ENCODE results near the gene HMCN2.

HMCN2 gene

GRCh38 chr9:130290291-130291181 is 25.0 kb downstream of the HMCN2 start:
- DNase-seq (ENCODE audit: low read depth in 2 of 2) = no peak

- DNase-seq (ENCODE audit: low read depth in 2 of 2) = no peak
These were observed 25.9 kb downstream of the HMCN2 start for GRCh38 chr9:130291474-130291873.

- DNase-seq (ENCODE audit: low read depth in 2 of 2) = no peak
These were observed 26.5 kb downstream of the HMCN2 start for GRCh38 chr9:130292106-130292505.

- no peak for DNase-seq (ENCODE audit: low read depth in 2 of 2)
These were observed 29.1 kb downstream of the HMCN2 start for GRCh38 chr9:130294664-130295063.

GRCh38 chr9:130295431-130295830 is 29.9 kb downstream of the HMCN2 start:
- no peak for DNase-seq (ENCODE audit: low read depth in 2 of 2)

- DNase-seq (ENCODE audit: low read depth in 2 of 2) = no peak
These were observed 30.6 kb downstream of the HMCN2 start for GRCh38 chr9:130295945-130296782.

GRCh38 chr9:130296783-130297055 is 31.2 kb downstream of the HMCN2 start:
- no peak for DNase-seq (ENCODE audit: low read depth in 2 of 2)

- no peak for DNase-seq (ENCODE audit: low read depth in 2 of 2)
These were observed 31.8 kb downstream of the HMCN2 start for GRCh38 chr9:130297371-130297770.

GRCh38 chr9:130298662-130299279 is 33.2 kb downstream of the HMCN2 start:
- DNase-seq (ENCODE audit: low read depth in 2 of 2) = no peak

- no peak for DNase-seq (ENCODE audit: low read depth in 2 of 2)
These were observed 34.4 kb downstream of the HMCN2 start for GRCh38 chr9:130299785-130300615.

GRCh38 chr9:130300739-130301138 is 35.2 kb downstream of the HMCN2 start:
- no peak for DNase-seq (ENCODE audit: low read depth in 2 of 2)

GRCh38 chr9:130301483-130302286 is 36.1 kb downstream of the HMCN2 start:
- no peak for DNase-seq (ENCODE audit: low read depth in 2 of 2)

GRCh38 chr9:130302785-130303612 is 37.4 kb downstream of the HMCN2 start:
- DNase-seq (ENCODE audit: low read depth in 2 of 2) = no peak

GRCh38 chr9:130303613-130304055 is 38.1 kb downstream of the HMCN2 start:
- DNase-seq (ENCODE audit: low read depth in 2 of 2) = no peak

- no peak for DNase-seq (ENCODE audit: low read depth in 2 of 2)
These were observed 38.6 kb downstream of the HMCN2 start for GRCh38 chr9:130304116-130304515.

- DNase-seq (ENCODE audit: low read depth in 2 of 2) = no peak
These were observed 39.1 kb downstream of the HMCN2 start for GRCh38 chr9:130304643-130305042.

GRCh38 chr9:130305381-130305780 is 39.8 kb downstream of the HMCN2 start:
- DNase-seq (ENCODE audit: low read depth in 2 of 2) = no peak

GRCh38 chr9:130306823-130307666 is 41.5 kb downstream of the HMCN2 start:
- DNase-seq (ENCODE audit: low read depth in 2 of 2) = no peak

GRCh38 chr9:130307667-130307943 is 42.0 kb downstream of the HMCN2 start:
- no peak for DNase-seq (ENCODE audit: low read depth in 2 of 2)

All from stimulated activated CD4-positive, alpha-beta T cell treated with anti-CD3 and anti-CD28 coated beads, Interleukin-4, amount 100 ng/mL, for 48 hours (primary cell).